ENCODE data around the gene DDIAS.
"Not testable (repeated sequence)": the region's sequence is repeated elsewhere in the genome, so short reads cannot be mapped to it uniquely, and the experiment has no call there.

The DDIAS gene

DNA sequence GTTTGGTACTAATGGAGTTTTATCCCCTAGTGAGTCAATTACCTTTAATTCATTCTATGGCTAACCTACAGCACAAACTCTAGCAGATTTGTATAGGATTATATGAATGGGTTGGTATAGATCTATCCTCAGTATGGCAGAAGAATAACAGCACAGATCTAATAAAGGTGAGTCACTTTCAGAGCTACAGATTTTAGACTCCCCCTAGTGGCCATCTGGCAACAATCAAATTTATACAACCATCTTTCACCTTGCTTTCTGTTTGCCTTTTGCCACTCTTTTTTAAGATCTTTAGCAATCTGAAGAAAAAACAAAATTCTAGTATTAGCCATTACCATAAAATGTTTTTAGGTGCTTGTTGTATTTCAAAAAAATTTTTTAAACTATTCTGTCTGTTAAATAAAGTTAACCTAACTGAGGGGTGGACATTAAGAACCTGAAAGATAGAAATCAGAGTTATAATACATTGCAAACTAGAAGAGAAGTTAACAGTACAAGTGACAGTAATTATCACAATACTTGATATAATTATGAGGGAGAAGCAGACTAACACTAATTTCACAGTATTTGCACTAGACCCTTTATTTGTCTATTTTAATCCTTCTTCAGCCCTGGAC, 25.8 kb downstream of the DDIAS start:
- peak; percentile 55 for DNase-seq (ENCODE audit: low spot score)

DNA sequence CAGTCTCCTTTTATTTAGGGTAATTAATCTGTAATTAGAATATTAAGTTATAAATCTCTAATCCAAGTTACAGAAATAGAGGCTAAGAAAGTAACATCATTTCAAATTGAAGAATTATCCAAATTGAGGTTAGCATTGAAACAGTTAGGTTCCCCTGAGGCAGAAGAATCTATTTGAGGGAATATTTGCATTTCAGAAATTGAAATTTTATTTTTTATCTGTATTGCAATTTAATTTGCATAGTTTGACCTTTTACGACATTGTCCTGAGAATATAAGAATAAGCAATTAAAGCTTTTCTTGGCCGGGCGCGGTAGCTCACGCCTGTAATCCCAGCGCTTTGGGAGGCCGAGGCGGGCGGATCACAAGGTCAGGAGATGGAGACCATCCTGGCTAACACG, 27.6 kb downstream of the DDIAS start:
- no peak for DNase-seq (ENCODE audit: low spot score)

DNA sequence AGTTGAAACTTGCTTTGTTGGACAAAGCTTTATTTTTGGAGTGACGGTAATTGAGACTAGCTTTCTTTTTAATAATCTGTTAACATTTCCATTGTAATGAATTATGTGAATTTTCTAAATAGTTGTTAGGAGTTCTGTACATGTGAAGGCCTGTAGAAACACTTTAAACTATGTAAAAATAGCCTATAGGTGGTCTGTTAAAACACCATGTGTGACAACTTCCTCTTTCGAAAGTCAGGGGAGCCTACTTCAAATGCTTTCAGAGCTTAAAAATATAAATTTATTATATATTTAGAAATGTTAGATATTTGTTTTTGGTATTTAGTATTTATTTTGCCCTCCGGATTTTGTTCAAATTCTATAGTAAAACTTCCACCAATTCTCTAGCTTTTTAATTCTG, 28.7 kb downstream of the DDIAS start:
- DNase-seq (ENCODE audit: low spot score): no peak

DNA sequence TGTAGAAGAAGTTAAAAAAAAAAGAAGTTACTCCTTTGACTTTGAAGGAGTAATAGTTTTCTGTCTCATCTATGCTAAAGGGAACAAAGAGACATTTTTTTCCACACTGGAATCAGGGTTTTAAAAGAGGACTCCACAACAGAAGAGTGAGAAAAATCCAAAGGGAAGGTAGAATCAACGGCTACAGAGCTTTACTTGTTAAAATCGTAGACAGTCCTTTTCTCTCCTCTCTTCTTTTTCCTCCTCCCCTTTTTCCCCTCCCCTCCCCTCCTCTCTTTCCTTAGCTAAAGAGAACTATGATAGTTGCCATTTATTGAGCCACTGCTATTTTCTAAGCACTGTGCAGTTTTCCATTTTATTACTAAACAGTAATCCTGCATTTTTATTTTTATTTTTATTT, 29.2 kb downstream of the DDIAS start:
- DNase-seq (ENCODE audit: low spot score): no peak

DNA sequence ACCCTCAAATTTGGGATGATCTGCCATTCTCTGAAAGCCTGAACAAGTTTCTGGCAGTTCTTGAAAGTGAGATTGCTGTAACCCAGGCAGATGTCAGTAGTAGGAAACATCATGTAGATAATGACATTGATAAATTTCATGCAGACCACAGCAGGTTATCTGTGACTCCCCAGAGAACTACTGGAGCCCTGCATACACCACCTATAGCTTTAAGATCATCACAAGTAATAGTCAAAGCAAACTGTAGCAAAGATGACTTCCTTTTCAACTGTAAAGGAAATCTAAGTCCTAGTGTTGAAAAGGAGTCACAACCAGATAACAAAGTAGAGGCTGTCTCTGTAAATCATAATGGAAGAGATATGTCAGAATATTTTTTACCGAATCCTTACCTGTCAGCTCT, 31.0 kb downstream of the DDIAS start:
- DNase-seq (ENCODE audit: low spot score): no peak

DNA sequence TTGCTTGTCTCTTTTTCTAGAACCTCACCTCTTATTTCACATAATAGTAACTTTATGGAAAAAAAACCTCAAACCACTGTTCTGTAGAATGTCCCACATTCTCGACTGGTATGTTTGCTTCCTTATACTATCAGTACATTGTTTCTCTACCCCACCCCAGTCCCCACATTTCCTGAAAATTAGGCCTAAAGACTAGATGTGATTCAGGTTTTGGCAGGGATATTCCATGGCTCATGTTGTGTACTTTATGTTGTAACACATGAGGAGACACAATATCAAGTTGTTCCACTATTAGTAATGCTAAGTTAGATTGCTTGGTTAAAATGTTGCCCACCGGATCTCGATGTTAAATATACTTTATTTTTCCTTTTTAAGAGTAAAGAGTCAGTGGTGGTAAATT, 34.7 kb downstream of the DDIAS start:
- no peak for DNase-seq (ENCODE audit: low spot score)

DNA sequence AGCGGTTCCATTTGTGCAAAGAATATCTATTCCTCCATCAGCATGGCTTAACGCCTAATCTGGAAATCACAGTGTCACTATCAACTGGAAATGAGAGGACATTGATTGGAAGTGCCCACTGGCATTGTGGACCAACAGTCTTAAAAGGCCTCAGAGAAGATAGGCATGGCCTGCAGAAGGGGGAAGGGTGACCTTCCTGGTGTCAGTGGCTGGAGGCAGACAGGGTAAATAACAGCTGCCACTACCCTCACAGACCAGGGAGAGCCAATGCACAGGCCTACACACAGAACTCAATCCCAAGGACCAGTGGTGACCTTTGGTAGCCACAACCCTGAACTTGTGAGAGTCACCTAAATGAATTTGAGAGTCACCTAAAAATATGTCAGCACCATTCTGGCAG, 36.0 kb downstream of the DDIAS start:
- no peak for DNase-seq (ENCODE audit: low spot score)

DNA sequence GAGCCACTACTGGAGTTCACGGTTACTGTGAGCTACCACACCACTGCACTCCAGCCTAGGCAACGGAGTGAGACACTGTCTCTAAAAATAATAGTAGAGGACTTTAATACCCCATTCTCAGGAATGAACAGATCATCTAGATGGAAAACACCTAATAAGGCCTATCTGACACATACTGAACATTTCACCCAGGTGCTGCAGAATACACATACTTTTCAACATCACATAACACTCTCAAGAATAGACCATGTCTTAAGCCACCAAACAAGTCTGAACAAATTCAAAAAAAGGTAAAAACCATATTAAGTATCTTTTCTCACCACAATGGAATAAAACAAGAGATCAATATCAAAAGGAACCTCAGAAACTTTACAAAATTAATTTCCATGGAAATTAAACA, 37.9 kb downstream of the DDIAS start:
- no peak for DNase-seq (ENCODE audit: low spot score)

DNA sequence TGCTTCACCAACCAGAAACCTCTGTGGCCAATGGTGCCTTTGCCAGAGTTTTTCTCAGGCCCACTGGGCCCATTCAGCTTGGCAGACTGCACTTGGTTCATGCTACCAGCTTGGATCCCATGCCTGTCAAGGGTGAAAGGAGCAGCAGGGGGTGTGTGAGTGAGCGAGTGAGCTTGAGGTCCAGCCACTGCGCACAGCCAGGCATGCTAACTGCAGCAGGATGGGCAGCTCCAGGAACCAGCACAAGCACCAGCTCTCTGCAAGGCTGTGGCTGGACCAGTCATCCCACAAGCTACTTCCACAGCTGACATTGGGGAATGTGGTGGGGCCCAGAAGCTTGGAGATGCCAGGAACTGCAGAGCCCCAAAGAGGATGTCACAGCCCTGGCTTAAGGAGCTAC, 40.8 kb downstream of the DDIAS start:
- no peak for DNase-seq (ENCODE audit: low spot score)

DNA sequence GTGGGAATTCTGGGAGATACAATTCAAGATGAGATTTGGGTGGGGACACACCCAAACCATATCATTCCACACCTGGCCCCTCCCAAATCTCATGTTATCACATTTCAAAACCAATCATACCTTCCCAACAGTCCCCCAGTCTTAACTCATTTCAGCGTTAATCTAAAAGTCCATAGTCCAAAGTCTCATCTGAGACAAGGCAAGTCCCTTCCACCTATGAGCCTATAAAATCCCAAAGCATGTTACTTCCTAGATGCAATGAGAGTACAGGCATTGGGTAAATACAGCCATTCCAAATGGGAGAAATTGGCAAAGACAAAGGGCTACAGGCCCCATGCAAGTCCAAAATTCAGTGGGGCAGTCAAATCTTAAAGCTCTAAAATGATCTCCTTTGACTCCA, 41.9 kb downstream of the DDIAS start:
- DNase-seq (ENCODE audit: low spot score): not testable (repeated sequence)

DNA sequence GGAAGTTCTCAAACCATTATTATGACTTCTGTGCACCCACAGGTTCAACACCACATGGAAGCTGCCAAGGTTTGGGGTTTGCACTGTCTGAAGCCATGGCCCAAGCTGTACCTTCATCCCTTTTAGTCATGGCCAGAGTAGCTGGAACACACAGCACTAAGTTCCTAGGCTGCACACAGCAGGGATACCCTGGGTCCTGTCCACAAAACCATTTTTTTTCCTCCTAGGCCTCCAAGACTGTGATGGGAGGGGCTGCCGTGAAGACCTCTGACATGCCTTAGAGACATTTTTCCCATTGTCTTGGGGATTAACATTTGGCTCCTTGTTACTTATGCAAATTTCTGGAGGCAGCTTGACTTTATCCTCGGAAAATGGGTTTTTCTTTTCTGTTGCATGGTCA, 42.7 kb downstream of the DDIAS start:
- no peak for DNase-seq (ENCODE audit: low spot score)

DNA sequence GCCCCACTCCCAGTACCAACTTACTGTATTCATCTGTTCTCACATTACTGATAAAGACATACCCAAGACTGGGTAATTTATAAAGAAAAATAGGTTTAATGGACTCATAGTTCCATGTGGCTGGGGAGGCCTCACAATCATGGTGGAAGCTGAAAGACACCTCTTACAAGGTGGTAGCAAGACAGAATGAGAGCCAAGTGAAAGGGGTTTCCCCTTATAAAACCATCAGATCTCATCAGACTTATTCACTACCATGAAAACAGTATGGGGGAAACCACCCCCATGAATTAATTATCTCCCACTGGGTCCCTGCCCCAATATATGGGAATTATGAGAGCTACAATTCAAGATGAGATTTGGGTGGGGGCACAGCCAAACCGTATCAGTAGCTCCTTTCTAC, 43.5 kb downstream of the DDIAS start:
- DNase-seq (ENCODE audit: low spot score): not testable (repeated sequence)

DNA sequence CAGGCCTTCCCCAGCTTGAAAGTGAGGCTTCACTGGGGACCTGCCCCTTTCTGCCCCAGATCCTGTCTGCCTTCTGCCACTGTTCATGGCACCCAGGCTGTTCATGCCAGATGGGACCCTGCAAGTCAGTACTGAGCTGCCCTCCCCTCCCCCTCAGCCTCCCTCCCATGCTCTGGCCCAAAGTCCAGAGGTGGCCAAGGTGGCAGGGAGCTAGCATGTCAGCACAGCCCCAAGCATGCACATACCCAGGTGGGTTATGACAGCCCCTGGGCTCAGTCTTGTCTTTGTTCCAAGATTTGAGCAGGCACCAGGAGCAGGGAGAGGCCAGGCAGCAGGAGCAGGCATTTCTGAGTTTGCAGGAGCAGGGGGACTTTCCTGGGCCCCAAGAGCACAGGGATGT, 44.1 kb downstream of the DDIAS start:
- no peak for DNase-seq (ENCODE audit: low spot score)

DNA sequence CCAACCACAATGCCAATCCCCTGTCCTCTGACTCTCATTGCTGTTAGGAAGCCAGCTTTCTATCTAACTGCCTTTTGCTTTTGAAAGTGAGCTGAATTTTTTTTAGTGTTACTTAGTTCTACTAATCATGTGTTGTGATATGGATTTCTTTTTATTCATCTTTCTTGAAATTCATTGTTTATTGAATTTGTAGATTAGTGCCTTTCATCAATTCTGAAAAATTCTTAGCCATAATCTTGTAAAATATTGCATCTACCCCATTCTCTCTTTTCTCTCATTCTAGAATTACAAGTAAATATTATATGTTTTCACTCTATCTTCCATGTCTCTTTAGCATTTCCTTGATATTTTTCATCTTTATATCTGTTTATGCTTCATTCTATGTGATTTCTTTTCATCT, 47.8 kb downstream of the DDIAS start:
- DNase-seq (ENCODE audit: low spot score): no peak

DNA sequence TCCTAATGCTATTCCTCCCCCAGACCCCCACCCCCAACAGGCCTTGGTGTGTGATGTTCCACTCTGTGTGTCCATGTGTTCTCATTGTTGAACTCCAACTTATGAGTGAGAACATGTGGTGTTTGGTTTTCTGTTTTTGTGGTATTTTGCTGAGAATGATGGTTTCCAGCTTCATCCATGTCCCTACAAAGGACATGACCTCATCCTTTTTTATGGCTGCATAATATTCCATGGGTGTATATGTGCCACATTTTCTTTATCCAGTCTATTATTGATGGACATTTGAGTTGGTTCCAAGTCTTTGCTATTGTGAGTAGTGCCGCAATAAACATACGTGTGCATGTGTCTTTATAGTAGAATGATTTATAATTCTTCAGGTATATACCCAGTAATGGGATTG, 49.0 kb downstream of the DDIAS start:
- DNase-seq (ENCODE audit: low spot score): not testable (repeated sequence)

DNA sequence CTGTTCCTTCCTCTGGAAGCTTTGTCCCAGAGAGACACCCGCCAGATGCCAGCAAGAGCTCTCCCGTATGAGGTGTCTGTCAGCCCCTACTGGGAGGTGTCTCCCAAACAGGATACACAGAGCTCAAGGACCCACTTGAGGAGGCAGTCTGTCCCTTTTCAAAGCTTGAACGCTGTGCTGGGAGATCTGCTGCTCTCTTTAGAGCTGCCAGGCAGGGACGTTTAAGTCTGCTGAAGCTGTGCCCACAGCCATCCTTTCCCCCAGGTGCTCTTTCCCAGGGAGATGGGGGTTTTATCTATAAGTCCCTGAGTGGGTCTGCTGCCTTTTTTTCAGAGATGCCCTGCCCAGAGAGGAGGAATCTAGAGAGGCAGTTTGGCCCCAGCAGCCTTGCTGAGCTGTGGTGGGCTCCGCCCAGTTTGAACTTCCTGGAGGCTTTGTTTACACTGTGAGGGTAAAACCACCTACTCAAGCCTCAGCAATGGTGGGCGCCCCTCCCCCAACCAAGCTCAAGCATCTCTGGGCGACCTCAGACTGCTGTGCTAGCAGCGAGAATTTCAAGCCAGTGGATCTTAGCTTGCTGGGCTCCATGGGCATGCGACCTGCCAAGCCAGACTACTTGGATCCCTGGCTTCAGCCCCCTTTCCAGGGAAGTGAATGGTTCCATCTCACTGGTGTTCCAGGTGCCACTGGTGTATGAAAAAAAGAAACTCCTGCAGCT, 54.4 kb downstream of the DDIAS start:
- not testable (repeated sequence) for DNase-seq (ENCODE audit: low spot score)

DNA sequence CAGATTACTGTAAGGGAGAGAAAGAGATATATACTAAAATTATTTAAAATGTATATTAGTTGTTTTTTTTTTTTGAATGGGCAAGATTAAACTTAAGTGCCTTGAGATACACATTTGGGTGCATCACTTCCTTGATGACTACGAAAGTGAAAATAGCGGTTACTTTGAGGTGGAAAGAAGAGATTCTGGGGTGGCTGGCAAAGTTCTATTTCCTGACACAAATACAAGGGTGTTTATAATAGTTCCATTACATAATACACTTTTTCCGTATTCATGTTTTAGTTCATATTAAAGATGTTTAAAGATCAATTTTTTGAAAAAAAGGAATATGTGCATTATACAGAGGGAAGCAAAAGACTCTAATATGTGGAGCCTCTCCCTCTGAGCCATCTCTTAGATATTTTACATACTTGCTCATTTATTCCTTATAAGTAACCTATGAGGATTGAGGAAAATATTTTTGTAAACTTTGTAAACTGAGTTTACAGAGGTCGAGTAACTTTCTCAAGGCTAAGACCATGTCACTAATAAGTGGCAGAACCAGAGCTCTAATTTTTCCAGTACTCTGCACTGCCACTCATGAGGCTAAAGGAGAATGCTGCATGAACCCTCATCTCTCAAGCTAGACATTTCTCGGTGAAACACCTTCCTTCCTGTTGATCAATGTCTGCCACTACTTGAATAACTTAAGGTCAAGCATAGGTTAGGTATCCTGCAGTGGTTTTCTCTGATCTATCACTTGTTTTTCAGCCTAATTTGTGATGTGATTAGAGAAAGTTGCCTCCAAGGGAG, 58.6 kb downstream of the DDIAS start:
- no peak for DNase-seq (ENCODE audit: low spot score)

DNA sequence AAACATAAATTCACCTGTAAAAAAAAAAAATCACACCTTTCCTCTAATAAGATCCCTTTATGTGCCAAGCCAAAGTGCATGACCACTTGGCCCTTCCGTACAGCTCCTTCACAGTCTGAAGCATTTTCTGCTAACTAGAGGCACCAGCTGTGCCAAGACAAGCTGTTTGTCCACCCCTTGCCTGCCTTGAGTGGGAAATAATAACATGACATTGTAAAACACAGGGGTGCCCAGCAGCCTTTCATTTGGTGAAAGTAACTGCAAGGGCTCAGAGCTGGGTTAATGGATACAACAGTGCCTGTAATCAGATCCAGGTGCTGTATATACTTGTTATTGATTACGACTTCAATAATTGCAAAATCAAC, 59.2 kb downstream of the DDIAS start:
- DNase-seq (ENCODE audit: low spot score): no peak

DNA sequence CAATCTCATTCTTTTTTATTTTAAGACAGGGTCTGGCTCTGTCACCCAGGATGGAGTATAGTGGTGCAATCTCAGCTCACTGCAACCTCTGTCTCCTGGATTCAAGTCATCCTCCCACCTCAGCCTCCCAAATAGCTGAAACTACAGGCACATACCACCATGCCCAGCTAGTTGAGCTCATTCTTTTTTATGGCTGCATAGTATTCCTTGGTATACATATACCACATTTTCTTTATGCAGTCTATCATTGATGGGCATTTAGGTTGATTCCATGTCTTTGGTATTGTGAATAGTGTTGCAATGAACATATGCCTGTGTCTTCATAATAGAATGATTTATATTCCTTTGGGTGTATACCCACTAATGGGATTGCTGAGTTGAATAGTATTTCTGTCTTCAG, 60.5 kb downstream of the DDIAS start:
- DNase-seq (ENCODE audit: low spot score): not testable (repeated sequence)

DNA sequence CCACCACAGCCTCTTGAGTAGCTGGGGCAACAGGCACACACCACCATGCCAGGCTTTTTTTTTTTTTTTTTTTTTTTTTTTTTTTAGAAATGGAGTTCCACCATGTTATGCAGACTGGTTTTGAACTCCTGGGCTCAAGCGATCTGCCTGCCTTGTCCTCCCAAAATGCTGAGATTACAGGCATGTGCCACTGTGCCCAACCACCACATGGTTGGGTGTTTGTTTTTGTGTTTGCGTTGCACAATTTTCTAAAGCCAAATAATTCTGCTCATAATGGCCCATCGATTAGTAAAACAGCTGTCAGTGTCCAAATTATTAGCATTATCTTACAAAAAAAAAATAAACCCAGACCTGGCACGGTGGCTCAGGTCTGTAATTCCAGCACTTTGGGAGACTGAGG, 65.8 kb downstream of the DDIAS start:
- DNase-seq (ENCODE audit: low spot score): no peak

DNA sequence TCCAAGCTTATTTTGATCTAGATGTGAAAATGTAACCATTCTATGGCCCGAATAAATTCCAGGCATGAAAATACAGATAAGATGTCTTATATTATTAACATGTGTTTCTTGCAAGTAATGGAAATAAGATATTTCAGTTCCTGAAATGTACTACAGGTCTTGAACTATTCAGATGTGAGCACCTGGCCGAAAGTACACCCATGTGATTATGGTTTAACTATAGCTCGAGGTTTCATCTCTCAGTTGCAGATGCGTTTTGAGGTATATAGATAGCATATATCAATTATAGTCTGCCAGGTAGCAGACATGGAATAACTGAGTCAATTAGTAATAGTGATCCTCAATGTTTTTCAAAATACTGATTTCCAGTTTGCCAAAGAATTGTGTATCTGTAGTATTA, 68.3 kb downstream of the DDIAS start:
- no peak for DNase-seq (ENCODE audit: low spot score)

DNA sequence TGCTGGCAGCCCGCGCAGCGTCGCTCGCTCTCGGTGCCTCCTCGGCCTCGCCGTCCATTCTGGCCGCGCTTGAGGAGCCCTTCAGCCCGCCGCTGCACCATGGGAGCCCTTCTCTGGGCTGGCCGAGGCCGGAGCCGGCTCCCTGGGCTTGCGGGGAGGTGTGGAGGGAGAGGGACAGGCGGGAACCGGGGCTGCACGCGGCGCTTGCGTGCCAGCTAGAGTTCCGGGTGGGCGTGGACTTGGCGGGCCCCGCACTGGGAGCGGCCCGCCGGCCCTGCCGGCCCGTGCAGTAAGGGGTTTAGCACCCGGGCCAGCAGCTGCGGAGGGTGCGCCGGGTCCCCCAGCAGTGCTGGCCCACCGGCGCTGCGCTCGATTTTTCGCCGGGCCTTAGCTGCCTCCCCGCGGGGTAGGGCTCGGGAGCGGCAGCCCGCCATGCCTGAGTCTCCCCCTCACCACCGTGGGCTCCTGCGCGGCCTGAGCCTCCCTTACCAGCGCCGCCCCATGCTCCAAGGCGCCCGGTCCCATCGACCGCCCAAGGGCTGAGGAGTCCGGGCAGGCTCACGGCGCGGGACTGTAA, 69.1 kb downstream of the DDIAS start:
- DNase-seq (ENCODE audit: low spot score): not testable (repeated sequence)

DNA sequence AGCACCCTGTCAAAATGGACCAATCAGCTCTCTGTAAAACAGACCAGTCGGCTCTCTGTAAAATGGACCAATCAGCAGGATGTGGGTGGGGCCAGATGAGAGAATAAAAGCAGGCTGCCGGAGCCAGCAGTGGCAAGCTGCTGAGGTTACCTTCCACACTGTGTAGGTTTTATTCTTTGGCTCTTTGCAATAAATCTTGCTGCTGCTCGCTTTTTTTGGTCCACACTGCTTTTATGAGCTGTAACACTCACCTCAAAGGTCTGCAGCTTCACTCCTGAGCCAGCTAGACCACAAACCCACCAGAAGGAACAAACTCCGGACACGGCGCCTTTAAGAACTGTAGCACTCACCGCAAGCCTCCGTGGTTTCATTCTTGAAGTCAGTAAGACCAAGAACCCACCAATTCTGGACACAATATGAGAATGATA, 70.0 kb downstream of the DDIAS start:
- DNase-seq (ENCODE audit: low spot score): not testable (repeated sequence)
